Stimulated activated CD8-positive, alpha-beta memory T cell treated with anti-CD3 and anti-CD28 coated beads, Interleukin-12 subunit alpha, Interleukin-12 subunit beta, amount 100 ng/mL, for 24 hours (primary cell): ENCODE measurements around the gene FAM222B.
A peak's percentile ranks its signal among the peaks of the same experiment; 100 is the strongest.
"Not testable (repeated sequence)": the region's sequence is repeated elsewhere in the genome, so short reads cannot be mapped to it uniquely, and the experiment has no call there.

Source experiments
- DNase-seq: peaks from one replicate; pipeline ENCODE4 v3.0.0-alpha.2; 2020; ENCODE audit errors: extremely low read depth

The FAM222B gene

GRCh38 chr17:28841901-28842281 is 699 bp downstream of the FAM222B start:
- no peak for DNase-seq

GRCh38 chr17:28839221-28839620 is 3.4 kb downstream of the FAM222B start:
- no peak for DNase-seq

- not testable (repeated sequence) for DNase-seq
Measured at GRCh38 chr17:28836541-28836940, 6.0 kb downstream of the FAM222B start.

GRCh38 chr17:28834420-28834819 is 8.2 kb downstream of the FAM222B start:
- DNase-seq = no peak

- no peak for DNase-seq
Measured at GRCh38 chr17:28828294-28829040, 14.1 kb downstream of the FAM222B start.

- no peak for DNase-seq
Measured at GRCh38 chr17:28827672-28828071, 14.9 kb downstream of the FAM222B start.

GRCh38 chr17:28819582-28819981 is 23.0 kb downstream of the FAM222B start:
- no peak for DNase-seq

- no peak for DNase-seq
Measured at GRCh38 chr17:28818819-28819221, 23.8 kb downstream of the FAM222B start.

GRCh38 chr17:28816540-28816939 is 26.1 kb downstream of the FAM222B start:
- DNase-seq = no peak

- peak; percentile 5 for DNase-seq
Measured at GRCh38 chr17:28812748-28813377, 29.7 kb downstream of the FAM222B start.

- peak; percentile 95 for DNase-seq
Measured at GRCh38 chr17:28812091-28812747, 30.4 kb downstream of the FAM222B start.

- no peak for DNase-seq
Measured at GRCh38 chr17:28811651-28812090, 30.9 kb downstream of the FAM222B start.

- DNase-seq = no peak
Measured at GRCh38 chr17:28810437-28810836, 32.2 kb downstream of the FAM222B start.

- DNase-seq = no peak
Measured at GRCh38 chr17:28807925-28808634, 34.5 kb downstream of the FAM222B start.

- DNase-seq = no peak
Measured at GRCh38 chr17:28796062-28796461, 46.5 kb downstream of the FAM222B start.

GRCh38 chr17:28794846-28795441 is 47.6 kb downstream of the FAM222B start:
- not testable (repeated sequence) for DNase-seq

GRCh38 chr17:28792877-28793661 is 49.5 kb downstream of the FAM222B start:
- DNase-seq = no peak

- no peak for DNase-seq
Measured at GRCh38 chr17:28788100-28788499, 54.5 kb downstream of the FAM222B start.

- no peak for DNase-seq
Measured at GRCh38 chr17:28783161-28783560, 59.4 kb downstream of the FAM222B start.

GRCh38 chr17:28779601-28780000 is 63.0 kb downstream of the FAM222B start:
- not testable (repeated sequence) for DNase-seq

- DNase-seq = no peak
Measured at GRCh38 chr17:28777178-28777577, 65.4 kb downstream of the FAM222B start.
